SKM-1 treated with dmso at 0.1 percent for 144 hours (cell line): ENCODE measurements around the gene RAPGEF6.
A peak's percentile ranks its signal among the peaks of the same experiment; 100 is the strongest.
"Not testable (repeated sequence)": the region's sequence is repeated elsewhere in the genome, so short reads cannot be mapped to it uniquely, and the experiment has no call there.

Experiments used
- DNase-seq: peaks from one replicate; lab custom pipeline; 2025; ENCODE audit not compliant: unreplicated experiment; lab: John Stamatoyannopoulos, UW

Gene RAPGEF6

DNA sequence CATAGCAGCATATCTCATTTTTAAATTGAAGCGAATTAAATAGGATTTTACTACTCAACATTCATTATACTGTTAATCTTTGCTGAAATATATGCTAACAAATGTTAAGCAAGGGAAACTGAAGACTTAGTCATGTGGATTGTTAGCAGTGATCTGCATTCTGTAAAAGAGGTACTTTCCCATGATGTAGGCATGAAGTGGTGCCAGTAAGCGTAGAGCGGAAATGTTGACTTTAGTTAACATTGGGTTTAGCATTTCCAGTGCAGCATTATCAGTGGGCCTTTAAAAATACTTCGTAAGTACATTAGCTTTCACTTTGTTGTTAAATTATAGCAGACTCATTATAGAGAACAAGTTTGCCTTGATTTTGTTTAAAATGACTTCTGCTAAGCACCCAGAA is 240.9 kb downstream of the RAPGEF6 start:
- no peak for DNase-seq

DNA sequence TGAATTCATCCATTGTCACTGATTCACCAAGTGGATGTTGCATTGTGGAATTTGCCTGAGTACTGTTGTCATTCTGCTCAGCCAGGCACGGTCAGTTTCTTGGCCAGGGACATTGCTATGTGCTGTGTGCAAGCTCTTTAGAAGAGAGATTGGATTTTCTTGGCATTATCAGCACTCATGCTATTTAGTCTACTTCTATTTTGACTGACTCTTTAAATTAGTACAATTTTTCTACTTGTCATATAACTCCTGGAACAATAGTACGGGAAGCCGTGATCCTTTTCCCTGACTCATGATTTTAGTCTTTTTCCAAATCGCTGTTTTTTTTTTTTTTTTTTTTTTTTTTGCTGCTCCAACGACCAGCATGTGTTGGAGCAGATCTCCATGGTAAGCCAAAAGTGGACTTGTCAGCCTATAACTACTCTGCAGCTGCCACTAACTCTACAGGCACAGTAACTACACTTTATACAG is 241.5 kb downstream of the RAPGEF6 start:
- no peak for DNase-seq

DNA sequence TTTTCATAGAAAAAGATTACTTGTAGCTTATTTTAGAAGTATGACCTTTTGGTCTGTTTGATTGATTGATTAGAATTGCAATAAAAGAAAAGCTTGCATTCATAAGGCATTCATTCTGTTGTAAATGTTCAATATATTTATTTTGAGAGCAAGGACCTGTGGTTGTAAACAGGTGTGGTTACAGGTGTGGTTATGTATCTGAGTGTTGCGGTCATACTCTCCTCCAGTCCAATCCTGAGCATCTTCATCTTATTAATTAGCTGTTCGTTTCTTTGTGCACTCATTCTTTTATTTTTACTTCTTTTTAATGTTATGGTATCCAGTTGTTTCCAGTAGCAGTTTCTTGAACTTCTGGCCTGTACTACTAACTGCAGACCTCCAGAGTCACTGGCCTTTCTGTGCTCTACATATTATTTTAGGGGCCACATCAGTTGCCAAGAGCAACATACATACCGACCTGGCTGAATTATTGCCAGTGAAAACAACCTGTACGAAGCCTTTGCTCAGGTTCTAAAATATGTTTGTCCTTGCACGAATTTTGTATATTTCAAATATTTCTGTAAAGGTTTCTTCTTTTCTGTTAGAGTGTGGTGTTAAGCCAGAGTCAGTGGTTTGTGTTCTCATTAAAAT is 242.4 kb downstream of the RAPGEF6 start:
- no peak for DNase-seq

DNA sequence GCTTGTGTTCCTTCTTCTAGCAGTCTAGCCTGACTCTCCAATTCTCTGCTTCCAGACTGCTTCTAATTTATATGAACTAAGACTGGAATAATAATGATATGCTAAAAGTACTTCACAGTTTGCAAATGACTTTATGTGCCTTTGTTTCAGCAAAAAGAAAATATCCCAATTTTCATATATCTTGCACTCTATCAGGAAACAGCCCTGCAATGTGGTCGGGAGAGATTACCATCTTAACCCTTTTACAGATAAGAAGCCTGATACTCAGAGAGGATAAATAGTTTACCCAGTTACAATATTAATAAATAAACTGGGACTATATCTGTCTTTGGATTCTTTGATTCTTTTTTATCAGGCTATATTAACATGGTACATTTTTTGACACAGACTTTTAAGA is 245.2 kb downstream of the RAPGEF6 start:
- DNase-seq = no peak

- no peak for DNase-seq
Observed at GRCh38 chr5:131389096-131389868, 245.7 kb downstream of the RAPGEF6 start.

- DNase-seq = no peak
Observed at GRCh38 chr5:131387255-131387654, 247.8 kb downstream of the RAPGEF6 start.

DNA sequence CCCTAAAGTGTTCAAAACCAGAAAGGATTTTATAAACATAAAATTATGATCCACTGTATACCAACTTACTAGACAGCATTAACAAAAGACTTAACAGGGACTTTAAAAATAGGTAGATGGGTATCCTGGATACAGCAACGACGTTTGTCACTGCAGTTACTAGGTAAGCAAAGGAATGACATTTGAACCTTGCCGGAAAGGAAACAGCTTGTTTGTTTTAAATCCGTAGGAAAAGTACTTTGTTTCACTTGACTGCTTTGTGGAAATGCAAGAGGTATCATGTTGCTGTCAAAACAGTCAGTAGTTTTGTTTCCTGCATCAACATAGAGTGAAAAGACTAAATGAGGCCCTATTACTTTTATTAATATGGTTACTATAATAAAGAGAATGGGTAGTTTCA is 248.2 kb downstream of the RAPGEF6 start:
- no peak for DNase-seq

DNA sequence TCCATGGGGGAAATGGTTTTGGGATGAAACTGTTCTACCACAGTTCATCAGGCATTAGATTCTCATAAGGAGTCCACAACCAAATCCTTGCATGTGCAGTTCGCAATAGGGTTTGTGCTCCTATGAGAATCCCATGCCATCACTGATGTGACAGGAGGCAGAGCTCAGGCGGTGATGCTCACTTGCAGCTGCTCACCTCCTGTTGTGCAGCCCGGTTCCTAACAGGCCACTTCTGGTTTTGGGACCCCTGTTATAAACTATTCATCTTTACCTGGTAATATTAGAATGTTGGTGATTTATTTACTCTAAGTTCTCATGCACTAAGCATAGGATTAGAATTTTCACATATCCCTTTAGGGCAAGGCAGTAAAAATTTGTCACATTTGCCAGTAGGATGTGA is 248.9 kb downstream of the RAPGEF6 start:
- DNase-seq = no peak

GRCh38 chr5:131384616-131385214 is 250.3 kb downstream of the RAPGEF6 start:
- no peak for DNase-seq

- no peak for DNase-seq
Observed at GRCh38 chr5:131384173-131384572, 250.9 kb downstream of the RAPGEF6 start.

- peak; percentile 63 for DNase-seq
Observed at GRCh38 chr5:131382407-131383395, 252.3 kb downstream of the RAPGEF6 start.

DNA sequence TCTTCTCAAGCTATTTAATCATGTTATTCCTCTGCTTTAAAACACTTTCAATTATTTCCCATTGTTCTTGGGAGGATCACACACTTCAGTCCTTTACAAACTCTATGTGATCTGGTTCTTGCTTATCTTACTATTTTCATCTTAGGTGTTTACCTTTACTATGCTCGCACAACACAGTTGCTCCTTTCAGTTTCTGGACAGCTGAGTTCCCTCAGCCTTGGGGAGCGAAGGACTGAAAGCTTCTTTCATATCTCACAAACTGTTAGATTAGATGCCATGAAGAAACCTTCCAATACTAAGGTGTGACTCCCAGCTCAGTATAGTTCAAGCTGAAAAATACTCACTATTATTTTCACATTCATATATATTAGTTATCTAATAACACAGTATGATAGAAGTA is 253.3 kb downstream of the RAPGEF6 start:
- DNase-seq = no peak

DNA sequence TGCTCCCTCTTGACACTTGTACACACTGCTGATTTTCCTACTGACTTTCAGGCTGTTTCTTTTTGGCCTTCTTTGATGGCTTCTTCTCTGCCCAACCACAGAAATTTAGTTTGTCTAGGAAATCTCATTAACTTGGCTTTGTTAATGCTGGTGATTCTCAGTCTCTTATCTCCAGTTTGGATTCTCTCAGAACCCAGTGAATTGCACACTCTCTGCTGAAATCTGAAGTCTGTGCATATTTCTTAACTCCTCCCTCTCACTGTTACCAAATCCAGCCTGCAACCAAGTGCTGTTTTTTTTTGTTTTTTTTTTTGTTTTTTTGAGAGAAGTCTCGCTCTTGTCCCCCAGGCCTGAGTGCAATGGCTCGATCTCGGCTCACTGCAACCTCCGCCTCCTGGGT is 254.0 kb downstream of the RAPGEF6 start:
- no peak for DNase-seq

GRCh38 chr5:131380238-131380637 is 254.8 kb downstream of the RAPGEF6 start:
- DNase-seq = not testable (repeated sequence)

DNA sequence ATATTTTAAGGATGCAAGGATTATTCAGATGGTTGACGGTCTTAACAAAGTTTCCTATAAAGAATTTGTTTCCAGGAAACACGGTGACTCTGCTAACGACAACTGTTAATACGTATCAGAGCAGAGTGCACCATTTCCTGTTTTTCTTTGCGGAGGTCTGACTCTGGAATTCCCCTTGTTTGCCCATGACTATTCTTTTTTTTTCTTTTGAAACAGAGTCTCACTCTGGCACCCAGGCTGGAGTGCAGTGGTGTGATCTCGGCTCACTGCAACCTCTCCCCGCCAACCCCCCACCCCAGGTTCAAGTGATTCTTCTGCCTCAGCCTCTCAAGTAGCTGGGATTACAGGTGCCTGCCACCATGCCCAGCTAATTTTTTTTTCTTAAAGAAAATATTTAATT is 255.3 kb downstream of the RAPGEF6 start:
- DNase-seq = no peak

GRCh38 chr5:131378721-131379541 is 256.1 kb downstream of the RAPGEF6 start:
- no peak for DNase-seq

GRCh38 chr5:131377785-131378325 is 257.2 kb downstream of the RAPGEF6 start:
- DNase-seq = no peak

- no peak for DNase-seq
Observed at GRCh38 chr5:131377346-131377745, 257.7 kb downstream of the RAPGEF6 start.

GRCh38 chr5:131375351-131375750 is 259.7 kb downstream of the RAPGEF6 start:
- no peak for DNase-seq
